Endodermal cell (in vitro differentiated cells): ENCODE measurements around the gene MRPL20. TPM values are rescaled to one million over a fixed set of nuclear protein-coding genes. Genes with fewer than 3 reads are reported as not detected.

Experiments used
- DNase-seq: peaks from one replicate; pipeline ENCODE4 v3.0.0-alpha.2; 2017
- H3K27ac ChIP-seq: 2 replicates; pipeline ENCODE4 v1.5.1; 2013; ENCODE audit warnings: mild to moderate bottlenecking, low read depth, low read length, moderate library complexity
- H3K27me3 ChIP-seq: 2 replicates; pipeline ENCODE4 v1.6.1; 2013; ENCODE audit warnings: mild to moderate bottlenecking, low read length, moderate library complexity; ENCODE audit not compliant: insufficient read depth, control insufficient read depth, poor library complexity, severe bottlenecking
- H3K36me3 ChIP-seq: 2 replicates; pipeline ENCODE4 v1.7.0; 2013; ENCODE audit warnings: mild to moderate bottlenecking, low read length, moderate library complexity; ENCODE audit not compliant: control insufficient read depth, insufficient read depth
- H3K4me1 ChIP-seq: one replicate; pipeline ENCODE4 v1.7.0; 2013; ENCODE audit warnings: low read length; ENCODE audit not compliant: control insufficient read depth, insufficient read depth
- H3K4me3 ChIP-seq: 2 replicates; pipeline ENCODE4 v1.5.1; 2013; ENCODE audit warnings: mild to moderate bottlenecking, low read length, moderate library complexity
- H3K9ac ChIP-seq: 2 replicates; pipeline ENCODE4 v1.6.1; 2013; ENCODE audit warnings: mild to moderate bottlenecking, low read length, moderate library complexity; ENCODE audit not compliant: poor library complexity, severe bottlenecking; ENCODE audit errors: extremely low read depth
- H3K9me3 ChIP-seq: 2 replicates; pipeline ENCODE4 v1.6.1; 2013; ENCODE audit warnings: mild to moderate bottlenecking, low read length, moderate library complexity; ENCODE audit not compliant: control insufficient read depth
- H3K27ac Mint-ChIP-seq: 2 replicates; pipeline ENCODE4 v1.8.0; 2020; ENCODE audit warnings: mixed read lengths
- H3K27me3 Mint-ChIP-seq: 2 replicates; pipeline ENCODE4 v1.8.0; 2021; ENCODE audit warnings: mild to moderate bottlenecking, mixed read lengths; ENCODE audit not compliant: insufficient read depth
- H3K36me3 Mint-ChIP-seq: 2 replicates; pipeline ENCODE4 v1.8.0; 2020; ENCODE audit warnings: low read depth, mixed read lengths
- H3K4me1 Mint-ChIP-seq: 2 replicates; pipeline ENCODE4 v1.8.0; 2020; ENCODE audit warnings: mixed read lengths
- H3K4me3 Mint-ChIP-seq: 2 replicates; pipeline ENCODE4 v1.8.0; 2020; ENCODE audit warnings: mild to moderate bottlenecking, moderate library complexity, mixed read lengths
- H3K9me3 Mint-ChIP-seq: 2 replicates; pipeline ENCODE4 v1.8.0; 2020; ENCODE audit warnings: mild to moderate bottlenecking, mixed read lengths
- CTCF ChIP-seq: fragments of 200-600 bp; sonication (generic); conservative IDR thresholded peaks from 2 replicates; pipeline ENCODE4 v1.5.0; 2021; ENCODE audit warnings: antibody characterized with exemption, mild to moderate bottlenecking
- WGBS, 2 experiments: methylation state at CpG; one replicate each; pipeline versions ENCODE4 v1.1.5 to v1.1.7; 2013; ENCODE audit warnings: missing lambda C conversion rate in 2 of 2, mixed read lengths in 1 of 2; ENCODE audit not compliant: insufficient coverage in 1 of 2, insufficient read length in 1 of 2; 5-methylcytosine and 5-hydroxymethylcytosine counted together
- total RNA-seq, 2 donors: library from RNA; stranded (reverse); fragmentation: NEBNext Ultra II Directional in 1 of 2; extraction: Animal tissue kit (Norgen Biotek cat#: 25700) in 1 of 2; gene quantifications; 2 replicates in 1 of 2; 3 replicates in 1 of 2; pipeline ENCODE4 v1.2.1, GENCODE V29; 2021

The MRPL20 gene
- total RNA-seq, 2 donors from 2014 or later: 109 to 129 TPM

GRCh38 chr1:1422465-1423244 lies 15.6 kb upstream of the MRPL20 start:
- Histone ChIP-seq H3K4me3 (no peak overlapping the region), H3K9ac (no peak overlapping the region), H3K9me3 (no peaks in the 10 kb centered on the region), H3K27ac (no peak overlapping the region), H3K27me3 (no peaks in the 10 kb centered on the region), H3K4me1 (peaks cover 13% of the 10 kb centered on the region), H3K36me3 (no peaks in the 10 kb centered on the region)
- WGBS, 2 experiments: 83 to 84% methylated on average over 22 to 29 of the region's 29 CpGs
- Mint-ChIP-seq H3K4me1 (peaks cover 13% of the 10 kb centered on the region), H3K27ac (peak overlapping the region; percentile 86), H3K4me3 (no peak overlapping the region), H3K36me3 (no peaks in the 10 kb centered on the region), H3K27me3 (peaks cover 7% of the 10 kb centered on the region), H3K9me3 (no peaks in the 10 kb centered on the region)
- TF ChIP-seq CTCF: no peak
- peak; percentile 85 for DNase-seq

- Mint-ChIP-seq H3K36me3 (no peaks in the 10 kb centered on the region), H3K9me3 (no peaks in the 10 kb centered on the region), H3K4me3 (no peak overlapping the region), H3K4me1 (peaks cover 13% of the 10 kb centered on the region), H3K27me3 (peaks cover 7% of the 10 kb centered on the region), H3K27ac (peak overlapping the region; percentile 86)
- 95% methylated on average over 6 of the region's 7 CpGs; no CpG with 5 or more reads in 1 of the 2 experiments for WGBS, 2 experiments
- Histone ChIP-seq H3K9me3 (no peaks in the 10 kb centered on the region), H3K4me3 (no peak overlapping the region), H3K4me1 (peaks cover 13% of the 10 kb centered on the region), H3K27me3 (no peaks in the 10 kb centered on the region), H3K9ac (no peak overlapping the region), H3K27ac (no peak overlapping the region), H3K36me3 (no peaks in the 10 kb centered on the region)
- TF ChIP-seq CTCF: no peak
- peak; percentile 52 for DNase-seq
Measured at GRCh38 chr1:1421907-1422464, 14.9 kb upstream of the MRPL20 start.

- H3K4me1 Mint-ChIP-seq: peaks cover 13% of the 10 kb centered on the region
- Histone ChIP-seq H3K27me3 (no peaks in the 10 kb centered on the region), H3K9ac (no peak within 1 kb of the TSS), H3K27ac (peak within 1 kb of the TSS; percentile 41), H3K4me3 (no peak within 1 kb of the TSS), H3K4me1 (peaks cover 13% of the 10 kb centered on the region), H3K36me3 (no peaks in the 10 kb centered on the region), H3K9me3 (no peaks in the 10 kb centered on the region)
- no peaks in the 10 kb centered on the region for H3K36me3 Mint-ChIP-seq
- no peaks in the 10 kb centered on the region for H3K9me3 Mint-ChIP-seq
- 80 to 87% methylated on average over 6 to 18 of the region's 18 CpGs for WGBS, 2 experiments
- peaks cover 7% of the 10 kb centered on the region for H3K27me3 Mint-ChIP-seq
- peak within 1 kb of the TSS; percentile 86 for H3K27ac Mint-ChIP-seq
- H3K4me3 Mint-ChIP-seq: peak within 1 kb of the TSS; percentile 23
- no peak for TF ChIP-seq CTCF
- DNase-seq: peak; percentile 62
Measured at GRCh38 chr1:1421147-1421906, 14.2 kb upstream of the MRPL20 start, which contains the start of gene ANKRD65. TSS of gene ANKRD65 (minus strand) at chr1:1421276. CDS start at chr1:1421005, 271 bp downstream.
